ENCODE measurements around the gene ANKRD9.
"Not testable (repeated sequence)": the region's sequence is repeated elsewhere in the genome, so short reads cannot be mapped to it uniquely, and the experiment has no call there.

Gene ANKRD9

GRCh38 chr14:102523569-102524450 is 14.2 kb upstream of the ANKRD9 start:
- DNase-seq (ENCODE audit: low read depth), result no peak
- peak overlapping the region; percentile 70 for H3K4me3 ChIP-seq (ENCODE audit: low read depth, low read length)
- TF ChIP-seq CTCF (IDR thresholded peaks at IDR 0.05; ENCODE audit: low read depth, low read length, missing control alignments), result no peak

GRCh38 chr14:102523200-102523568 is 13.6 kb upstream of the ANKRD9 start:
- no peak for TF ChIP-seq CTCF (IDR thresholded peaks at IDR 0.05; ENCODE audit: low read depth, low read length, missing control alignments)
- H3K4me3 ChIP-seq (ENCODE audit: low read depth, low read length), result no peak overlapping the region
- DNase-seq (ENCODE audit: low read depth), result no peak

DNA sequence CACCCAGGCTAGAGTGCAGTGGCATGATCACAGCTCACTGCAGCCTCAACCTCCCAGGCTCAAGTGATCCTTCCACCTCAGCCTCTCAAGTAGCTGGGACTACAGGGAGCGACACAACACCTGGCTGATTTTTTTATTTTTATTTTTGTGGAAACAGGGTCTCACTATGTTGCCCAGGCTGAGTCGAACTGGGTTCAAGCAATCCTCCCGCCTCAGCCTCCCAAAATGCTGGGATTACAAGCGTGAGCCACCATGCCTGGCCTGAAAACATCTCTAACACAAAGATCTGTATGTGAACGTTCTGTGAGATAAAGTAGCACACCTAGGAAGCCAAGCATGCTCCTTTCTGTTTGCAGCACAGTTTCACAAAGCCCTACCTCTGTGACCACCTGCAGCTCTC is 10.1 kb upstream of the ANKRD9 start:
- DNase-seq (ENCODE audit: low read depth); H3K4me3 ChIP-seq (ENCODE audit: low read depth, low read length): not testable (repeated sequence)

DNA sequence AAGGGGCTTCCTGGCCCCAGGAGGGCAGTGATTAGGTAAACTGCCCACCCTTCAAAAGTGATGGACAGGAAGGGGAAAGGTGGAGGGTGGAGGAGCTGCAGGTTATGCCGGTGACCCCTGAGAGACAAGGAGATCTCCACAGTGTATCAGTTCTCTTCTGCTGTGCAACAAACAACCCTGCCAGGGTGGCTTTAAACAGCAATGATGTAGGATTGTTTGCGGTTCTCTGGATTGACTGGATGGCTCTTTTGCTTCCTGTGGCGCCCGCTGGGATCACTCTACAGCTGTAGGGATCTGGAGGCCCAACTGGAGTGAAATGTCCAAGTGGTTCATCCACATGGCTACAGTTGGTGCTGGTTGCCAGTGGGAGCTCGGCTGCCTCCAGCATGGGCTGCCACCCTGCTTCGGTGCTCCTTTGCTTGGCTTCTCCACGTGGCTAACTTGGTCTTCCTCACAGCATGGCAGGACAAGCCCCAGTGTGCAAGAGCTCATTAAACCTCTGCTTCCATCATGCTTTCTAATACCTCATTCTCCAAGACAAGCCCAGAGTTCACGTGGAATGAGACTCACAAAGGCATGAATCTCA is 8.6 kb upstream of the ANKRD9 start:
- no peak for DNase-seq (ENCODE audit: low read depth)
- no peak overlapping the region for H3K4me3 ChIP-seq (ENCODE audit: low read depth, low read length)
- no peak for TF ChIP-seq CTCF (IDR thresholded peaks at IDR 0.05; ENCODE audit: low read depth, low read length, missing control alignments)

DNA sequence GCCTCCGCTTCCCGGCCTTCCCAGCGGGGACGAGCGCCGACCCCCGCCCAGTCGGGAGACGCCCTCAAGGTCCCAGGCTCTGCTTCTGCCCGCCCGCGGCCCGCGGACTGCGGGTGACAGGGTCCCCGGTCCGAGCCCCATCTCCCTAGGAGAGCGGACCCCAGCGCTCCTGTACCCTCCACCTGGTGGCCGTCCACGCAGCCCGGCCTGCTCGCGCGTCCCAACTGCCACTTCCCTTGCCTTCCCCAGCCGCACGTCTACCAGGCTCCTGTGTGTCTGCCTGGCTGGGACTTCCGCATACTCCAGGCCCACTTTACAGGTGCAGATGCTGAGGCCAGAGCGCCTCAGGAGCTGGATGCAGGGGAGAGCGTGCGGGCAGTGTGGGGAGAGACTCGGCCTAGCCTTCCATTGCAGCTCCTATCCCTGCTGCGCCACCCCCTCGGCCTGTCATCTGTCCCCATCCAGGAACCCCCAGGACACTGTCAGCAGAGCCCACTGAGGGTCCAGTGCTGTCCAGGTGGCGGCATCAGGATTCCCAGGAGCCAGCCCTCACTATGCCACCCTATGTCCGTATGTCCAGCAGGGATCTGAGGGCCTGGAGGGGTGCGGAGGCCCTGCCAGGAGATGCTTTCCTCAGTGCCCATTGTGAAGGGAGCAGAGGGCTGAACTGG is 8.0 kb upstream of the ANKRD9 start:
- no peak for TF ChIP-seq CTCF (IDR thresholded peaks at IDR 0.05; ENCODE audit: low read depth, low read length, missing control alignments)
- no peak for DNase-seq (ENCODE audit: low read depth)
- peak overlapping the region; percentile 71 for H3K4me3 ChIP-seq (ENCODE audit: low read depth, low read length)

DNA sequence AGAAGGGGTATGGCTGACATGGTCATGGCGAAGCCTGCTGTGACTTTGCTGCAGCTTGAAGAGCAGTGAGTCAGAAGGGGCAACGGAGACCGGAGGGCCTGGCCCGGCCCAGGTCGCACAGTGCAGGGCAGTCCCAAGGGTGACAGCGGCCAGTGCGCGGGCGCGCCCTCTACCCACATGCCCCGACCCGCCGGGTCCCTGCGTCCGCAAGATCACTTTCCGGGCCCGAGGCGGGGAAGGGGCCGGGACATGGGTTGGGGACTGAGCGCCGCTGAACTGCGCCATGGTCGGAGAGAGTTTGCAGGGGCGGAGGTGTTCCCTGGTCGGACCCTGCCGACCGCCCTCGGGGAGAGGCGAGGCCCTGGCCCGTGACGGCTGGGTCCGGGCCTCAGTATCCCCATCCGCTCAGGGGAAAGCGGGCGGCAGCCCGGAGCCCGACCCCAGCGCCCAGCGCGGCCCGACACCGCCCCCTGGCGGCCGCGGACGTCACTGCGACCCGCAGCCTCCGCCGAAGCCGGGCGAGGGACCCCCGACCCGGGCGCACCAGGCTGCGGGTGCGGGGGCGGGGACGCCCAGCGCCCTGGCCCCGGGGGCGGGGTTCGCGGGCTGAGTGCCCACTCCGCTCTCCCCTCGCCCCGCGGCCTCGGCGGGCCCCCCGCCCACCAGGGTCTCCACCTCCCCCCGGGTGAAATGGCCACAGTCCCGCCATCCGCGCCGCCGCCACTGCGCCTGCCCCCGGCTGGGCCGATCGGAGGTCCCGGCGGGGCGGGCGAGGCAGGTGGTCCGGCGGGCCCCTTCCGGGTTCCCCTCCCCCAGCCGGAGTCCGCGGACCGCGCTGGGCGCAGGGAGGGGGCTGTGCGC is 7.2 kb upstream of the ANKRD9 start:
- peak overlapping the region; percentile 71 for H3K4me3 ChIP-seq (ENCODE audit: low read depth, low read length)
- no peak for DNase-seq (ENCODE audit: low read depth)
- TF ChIP-seq CTCF (IDR thresholded peaks at IDR 0.05; ENCODE audit: low read depth, low read length, missing control alignments), result peak; percentile 82

All from GM12864 (cell line).